Lung (tissue), 12 donors: Measurements from ENCODE around the gene IDS. TPM values are rescaled to one million over a fixed set of nuclear protein-coding genes. Genes with fewer than 3 reads are reported as not detected.

Experiments
- ATAC-seq: fragments of 200-7000 bp; cut with Tn5 transposase; one replicate; pipeline ENCODE4 v1.9.1; 2020; ENCODE audit warnings: moderate number of reproducible peaks; ENCODE audit not compliant: insufficient read depth, low FRiP score
- DNase-seq, 3 donors: peaks; one replicate each; pipeline ENCODE4 v3.0.0-alpha.2; 2013 to 2017
- H3K27ac ChIP-seq, 2 donors: one replicate each; pipeline ENCODE4 v1.5.1; 2013; ENCODE audit warnings: mild to moderate bottlenecking in 2 of 2, moderate library complexity in 2 of 2, control low read depth in 1 of 2, inconsistent platforms in 1 of 2, low read depth in 1 of 2, low read length in 1 of 2
- H3K27me3 ChIP-seq, 3 donors: one replicate each; pipeline ENCODE4 v1.5.1; 2013; ENCODE audit warnings: low read length in 2 of 3; ENCODE audit not compliant: control insufficient read depth in 3 of 3, insufficient read depth in 3 of 3
- H3K36me3 ChIP-seq, 4 donors: one replicate each; pipeline ENCODE4 v1.5.1; 2013; ENCODE audit warnings: low read length in 4 of 4, mild to moderate bottlenecking in 1 of 4, moderate library complexity in 1 of 4; ENCODE audit not compliant: control insufficient read depth in 4 of 4, insufficient read depth in 4 of 4
- H3K4me1 ChIP-seq, 5 donors: one replicate each; pipeline ENCODE4 v1.5.1; 2013; ENCODE audit warnings: low read length in 5 of 5, mild to moderate bottlenecking in 2 of 5, moderate library complexity in 1 of 5; ENCODE audit not compliant: control insufficient read depth in 5 of 5, insufficient read depth in 5 of 5
- H3K4me3 ChIP-seq: one replicate; pipeline ENCODE4 v1.5.1; 2013; ENCODE audit warnings: mild to moderate bottlenecking, control low read depth, moderate library complexity
- H3K9ac ChIP-seq, 2 donors: one replicate each; pipeline ENCODE4 v1.5.1; 2013; ENCODE audit warnings: low read length in 2 of 2, control low read depth in 1 of 2; ENCODE audit not compliant: insufficient read depth in 1 of 2
- H3K9me3 ChIP-seq, 4 donors: one replicate each; pipeline ENCODE4 v1.5.1; 2013; ENCODE audit warnings: low read length in 3 of 4, mild to moderate bottlenecking in 1 of 4, moderate library complexity in 1 of 4; ENCODE audit not compliant: control insufficient read depth in 4 of 4, insufficient read depth in 3 of 4
- WGBS, 2 donors: extraction: QIAGEN DNeasy Blood & Tissue Kit; methylation state at CpG; one replicate each; pipeline ENCODE4 v1.1.7; 2013; 5-methylcytosine and 5-hydroxymethylcytosine counted together
- polyA plus RNA-seq, 2 donors: library from polyadenylated mRNA; stranded (reverse); fragments of 200-250 nt; gene quantifications; one replicate each; pipeline ENCODE4 v1.2.1, GENCODE V29; 2013
- total RNA-seq, 2 donors: library from RNA; depleted of rRNA in 1 of 2; stranded (reverse); fragments of >200 nt in 1 of 2; gene quantifications; one replicate each; pipeline ENCODE4 v1.2.1, GENCODE V29; 2014 to 2021
- TF ChIP-seq, protein P1 (sequence below): IDR thresholded peaks from 2 replicates; pipeline ENCODE4 v1.5.1; 2012; ENCODE audit warnings: mild to moderate bottlenecking; ENCODE audit errors: control extremely low read depth, extremely low read depth
- donor health status: control.
- donor health status: control.
- donor health status: Bipolar disorder and iron deficiency.
- donor health status: healthy.
- donor health status: DM: yes; HTN: yes; CAD: no.

The IDS gene
- total and polyA plus RNA-seq, 4 donors: 32.0 to 100 (median 49.2) TPM

DNA sequence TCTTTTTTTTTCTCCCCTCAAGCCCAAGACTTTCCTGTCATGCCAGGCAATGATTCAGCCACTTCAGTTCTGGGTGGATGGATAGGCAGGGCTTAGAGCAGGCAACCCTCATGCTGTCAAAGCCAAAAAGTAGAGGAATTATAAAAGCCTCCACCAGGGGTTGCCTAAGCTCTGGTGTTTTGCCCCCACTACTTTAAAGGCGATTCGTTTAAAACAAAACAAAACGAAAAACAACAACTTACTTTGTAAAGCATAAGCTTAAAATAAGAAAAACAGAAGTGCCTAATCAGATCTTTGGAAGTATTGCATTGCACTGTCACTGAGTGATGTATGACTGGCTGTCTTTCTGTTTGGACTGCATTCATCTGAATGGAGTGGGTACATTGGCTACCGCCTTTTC is 5.3 kb upstream of the IDS start:
- 25 to 27% methylated on average over 4 of the region's 4 CpGs for WGBS, 2 donors
- Histone ChIP-seq H3K9me3 (peaks cover 0 to 2% (median 0%) of the 10 kb centered on the region in 4 donors), H3K27me3 (peaks cover 3 to 9% (median 4%) of the 10 kb centered on the region in 3 donors), H3K27ac (no peak overlapping the region), H3K4me1 (peaks cover 0 to 3% (median 0%) of the 10 kb centered on the region in 5 donors), H3K4me3 (no peak overlapping the region), H3K9ac (no peak overlapping the region), H3K36me3 (no peaks in the 10 kb centered on the region)
- TF ChIP-seq, protein P1, sequence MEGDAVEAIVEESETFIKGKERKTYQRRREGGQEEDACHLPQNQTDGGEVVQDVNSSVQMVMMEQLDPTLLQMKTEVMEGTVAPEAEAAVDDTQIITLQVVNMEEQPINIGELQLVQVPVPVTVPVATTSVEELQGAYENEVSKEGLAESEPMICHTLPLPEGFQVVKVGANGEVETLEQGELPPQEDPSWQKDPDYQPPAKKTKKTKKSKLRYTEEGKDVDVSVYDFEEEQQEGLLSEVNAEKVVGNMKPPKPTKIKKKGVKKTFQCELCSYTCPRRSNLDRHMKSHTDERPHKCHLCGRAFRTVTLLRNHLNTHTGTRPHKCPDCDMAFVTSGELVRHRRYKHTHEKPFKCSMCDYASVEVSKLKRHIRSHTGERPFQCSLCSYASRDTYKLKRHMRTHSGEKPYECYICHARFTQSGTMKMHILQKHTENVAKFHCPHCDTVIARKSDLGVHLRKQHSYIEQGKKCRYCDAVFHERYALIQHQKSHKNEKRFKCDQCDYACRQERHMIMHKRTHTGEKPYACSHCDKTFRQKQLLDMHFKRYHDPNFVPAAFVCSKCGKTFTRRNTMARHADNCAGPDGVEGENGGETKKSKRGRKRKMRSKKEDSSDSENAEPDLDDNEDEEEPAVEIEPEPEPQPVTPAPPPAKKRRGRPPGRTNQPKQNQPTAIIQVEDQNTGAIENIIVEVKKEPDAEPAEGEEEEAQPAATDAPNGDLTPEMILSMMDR: no peak
- ATAC-seq (no peak), DNase-seq (peak in 1 of 3 donors; percentile 6)

DNA sequence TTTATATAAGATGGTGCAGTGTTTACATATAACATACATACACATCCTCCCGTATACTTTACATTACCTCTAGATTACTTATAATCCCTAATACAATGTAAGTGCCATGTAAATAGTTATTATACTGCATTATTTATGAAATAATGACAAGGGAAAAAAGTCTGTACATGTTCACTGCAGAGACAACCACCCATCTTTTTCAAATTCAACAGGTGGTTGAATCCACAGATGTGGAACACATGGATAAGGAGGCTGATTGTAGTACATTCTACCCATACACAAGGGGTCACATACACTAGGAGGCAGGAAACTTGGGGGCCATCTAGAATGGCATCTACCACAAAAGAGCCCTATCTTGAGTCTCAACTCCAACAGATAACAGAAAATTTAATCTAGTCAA is 3.4 kb upstream of the IDS start:
- ATAC-seq: no peak
- DNase-seq: no peak
- Histone ChIP-seq H3K4me1 (peaks cover 0 to 8% (median 5%) of the 10 kb centered on the region in 5 donors), H3K9ac (no peak overlapping the region), H3K27me3 (peaks cover 0 to 9% (median 4%) of the 10 kb centered on the region in 3 donors), H3K9me3 (peaks cover 0 to 2% (median 0%) of the 10 kb centered on the region in 4 donors), H3K36me3 (no peaks in the 10 kb centered on the region), H3K27ac (no peak overlapping the region), H3K4me3 (no peak overlapping the region)
- WGBS, 2 donors: 65 to 81% methylated on average over 1 of the region's 1 CpG
- TF ChIP-seq, protein P1: no peak

DNA sequence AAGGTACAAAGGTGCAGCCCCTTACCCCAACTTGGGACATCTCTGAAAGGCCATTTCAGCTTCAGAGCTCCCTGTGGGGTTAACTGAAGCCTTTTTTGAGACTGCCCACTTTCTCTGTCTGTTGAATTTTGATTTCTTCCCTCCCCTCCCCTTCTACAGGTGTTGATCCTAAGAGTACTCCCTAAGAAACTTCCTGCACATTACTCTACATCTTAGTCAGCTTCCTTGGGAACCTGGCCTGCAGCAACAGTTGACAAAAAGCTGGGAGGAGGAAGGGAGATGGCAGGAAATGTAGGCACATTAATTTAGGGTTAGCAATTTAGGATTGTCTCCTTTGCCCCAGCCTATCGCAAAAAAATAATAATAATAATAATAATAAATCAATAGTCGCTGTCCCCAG is 1.2 kb upstream of the IDS start:
- H3K9ac ChIP-seq: no peak overlapping the region
- DNase-seq (no peak), ATAC-seq (no peak)
- peaks cover 0 to 2% (median 0%) of the 10 kb centered on the region in 4 donors for H3K9me3 ChIP-seq
- 88 to 95% methylated on average over 2 of the region's 2 CpGs for WGBS, 2 donors
- peaks cover 0 to 9% (median 6%) of the 10 kb centered on the region in 5 donors for H3K4me1 ChIP-seq
- no peak overlapping the region for H3K27ac ChIP-seq
- peaks cover 0 to 9% (median 4%) of the 10 kb centered on the region in 3 donors for H3K27me3 ChIP-seq
- H3K36me3 ChIP-seq: peaks cover 0 to 7% (median 0%) of the 10 kb centered on the region in 4 donors
- H3K4me3 ChIP-seq: no peak overlapping the region
- TF ChIP-seq, protein P1: no peak

- TF ChIP-seq, protein P1: no peak
These were observed 565 bp upstream of the IDS start for GRCh38 chrX:149505671-149506070.

More at GRCh38 chrX:149505671-149506070, 565 bp upstream of the IDS start:
- Histone ChIP-seq H3K9ac (peak overlapping the region in 1 of 2 donors; percentile 40), H3K4me1 (peaks cover 0 to 9% (median 5%) of the 10 kb centered on the region in 5 donors), H3K9me3 (peaks cover 0 to 2% (median 0%) of the 10 kb centered on the region in 4 donors), H3K27me3 (peaks cover 0 to 9% (median 4%) of the 10 kb centered on the region in 3 donors), H3K27ac (peak overlapping the region in 1 of 2 donors; percentile 98), H3K36me3 (peaks cover 0 to 7% (median 3%) of the 10 kb centered on the region in 4 donors), H3K4me3 (no peak overlapping the region)
- ATAC-seq (no peak), DNase-seq (no peak)
- 80 to 96% methylated on average over 9 of the region's 9 CpGs for WGBS, 2 donors
